Endothelial cell of umbilical vein (primary cell): ENCODE results near the gene EEF1AKMT1. TPM values are rescaled to one million over a fixed set of nuclear protein-coding genes. Genes with fewer than 3 reads are reported as not detected.

Experiments
- BruUV-seq: library from RNA; stranded (reverse); fragments of 400-500 nt; replicated peaks from 2 replicates; lab custom pipeline; 2021; lab: Mats Ljungman, UMichigan
- CTCF ChIA-PET: fragments of 300-600, 350-600 bp; sonication (Branson Sonifier 250); formaldehyde crosslinking; loops from one replicate; lab custom pipeline; 2021; ENCODE audit warnings: antibody characterized with exemption, inconsistent platforms; lab: Charles Lee
- POLR2A ChIA-PET: fragments of 300-600, 350-600 bp; sonication (Branson Sonifier 250); formaldehyde crosslinking; loops from one replicate; lab custom pipeline; 2021; ENCODE audit warnings: antibody characterized with exemption, inconsistent platforms; lab: Charles Lee
- DNase-seq: peaks from one replicate; pipeline ENCODE4 v3.0.0-alpha.2; 2011; ENCODE audit warnings: low read depth, low spot score
- FAIRE-seq: peaks from 2 replicates; lab custom pipeline; 2011; peaks lifted over from hg19 to GRCh38; lab: Jason Lieb, UNC
- H2AFZ ChIP-seq: 2 replicates; pipeline ENCODE4 v1.6.0; 2012; ENCODE audit warnings: low read depth, low read length, control low read depth, inconsistent platforms
- H3K27ac ChIP-seq: 2 replicates; pipeline ENCODE4 v1.5.1; 2011; ENCODE audit warnings: low read depth, mild to moderate bottlenecking, control low read depth, low read length, moderate library complexity; ENCODE audit not compliant: insufficient read depth
- H3K27me3 ChIP-seq, 2 experiments: 2 replicates each; pipeline versions ENCODE4 v1.6.0 to v1.6.1; 2011; ENCODE audit warnings: low read length in 2 of 2, mixed read lengths in 1 of 2; ENCODE audit not compliant: control insufficient read depth in 2 of 2, insufficient read depth in 2 of 2
- H3K36me3 ChIP-seq, 2 experiments: 2 replicates in 1 of 2; 3 replicates in 1 of 2; pipeline ENCODE4 v1.5.1; 2011; ENCODE audit warnings: low read length in 2 of 2, mild to moderate bottlenecking in 1 of 2, moderate library complexity in 1 of 2; ENCODE audit not compliant: control insufficient read depth in 2 of 2, insufficient read depth in 2 of 2; ENCODE audit errors: extremely low read depth in 1 of 2
- H3K4me1 ChIP-seq: 3 replicates; pipeline ENCODE4 v1.5.1; 2011; ENCODE audit warnings: mild to moderate bottlenecking, low read length; ENCODE audit not compliant: control insufficient read depth, insufficient read depth; ENCODE audit errors: extremely low read depth
- H3K4me2 ChIP-seq: 2 replicates; pipeline ENCODE4 v1.6.1; 2011; ENCODE audit warnings: low read length, control low read depth, mixed read lengths; ENCODE audit not compliant: insufficient read depth
- H3K4me3 ChIP-seq, 3 experiments: fragments of 200-600 bp in 1 of 3; sonication (generic), shearing (Covaris generic) in 1 of 3; replicated peaks in 1 of 3; 2 replicates each; pipeline ENCODE4 v1.5.1; 2011 to 2016; ENCODE audit warnings: control low read depth in 3 of 3, low read length in 3 of 3, mild to moderate bottlenecking in 2 of 3, inconsistent platforms in 1 of 3, low read depth in 1 of 3, moderate library complexity in 1 of 3; ENCODE audit not compliant: insufficient read depth in 1 of 3
- H3K79me2 ChIP-seq: 2 replicates; pipeline ENCODE4 v1.6.0; 2012; ENCODE audit warnings: low read length, inconsistent platforms; ENCODE audit not compliant: control insufficient read depth, insufficient read depth
- H3K9ac ChIP-seq: replicated peaks from 2 replicates; pipeline ENCODE3; 2011; ENCODE audit warnings: low read length, control low read depth; ENCODE audit not compliant: insufficient read depth; ENCODE audit errors: extremely low read depth
- H3K9me1 ChIP-seq: replicated peaks from 3 replicates; pipeline ENCODE4 v1.6.0; 2011; ENCODE audit warnings: mild to moderate bottlenecking, low read length; ENCODE audit not compliant: control insufficient read depth, insufficient read depth; ENCODE audit errors: extremely low read depth
- H3K9me3 ChIP-seq: replicated peaks from 2 replicates; pipeline ENCODE4 v1.5.1; 2012; ENCODE audit warnings: low read length, inconsistent platforms; ENCODE audit not compliant: control insufficient read depth, insufficient read depth
- H4K20me1 ChIP-seq: replicated peaks from 2 replicates; pipeline ENCODE3; 2011; ENCODE audit warnings: mild to moderate bottlenecking, low read length; ENCODE audit not compliant: control insufficient read depth, insufficient read depth; ENCODE audit errors: extremely low read depth
- CTCF ChIP-seq, 2 donors: IDR thresholded peaks; 1 replicate in 1 of 2; 2 replicates in 1 of 2; pipeline ENCODE4 v1.5.1; 2011; ENCODE audit warnings: low read length in 2 of 2, mild to moderate bottlenecking in 2 of 2, moderate library complexity in 2 of 2, control low read depth in 1 of 2, inconsistent platforms in 1 of 2, low read depth in 1 of 2; ENCODE audit not compliant: insufficient read depth in 1 of 2; ENCODE audit errors: extremely low read depth in 1 of 2
- EZH2 ChIP-seq: IDR thresholded peaks from 2 replicates; pipeline ENCODE4 v1.6.1; 2012; ENCODE audit warnings: borderline replicate concordance, low read depth, mild to moderate bottlenecking, moderate library complexity, low read length, inconsistent platforms; ENCODE audit not compliant: severe bottlenecking
- FOS ChIP-seq: IDR thresholded peaks from 2 replicates; pipeline ENCODE4 v1.6.1; 2011; ENCODE audit warnings: mild to moderate bottlenecking, low read length, moderate library complexity, borderline replicate concordance; ENCODE audit not compliant: insufficient read depth
- GATA2 ChIP-seq: IDR thresholded peaks from 2 replicates; pipeline ENCODE4 v1.7.0; 2011; ENCODE audit warnings: low read depth, mild to moderate bottlenecking, moderate library complexity, mixed read lengths, low read length; ENCODE audit not compliant: insufficient read length, insufficient read depth
- JUN ChIP-seq: IDR thresholded peaks from 2 replicates; pipeline ENCODE4 v1.6.1; 2011; ENCODE audit warnings: borderline replicate concordance, low read depth; ENCODE audit not compliant: insufficient read length, insufficient read depth
- MAX ChIP-seq: IDR thresholded peaks from 2 replicates; pipeline ENCODE4 v1.6.1; 2011; ENCODE audit not compliant: insufficient read depth, insufficient read length
- MYC ChIP-seq: IDR thresholded peaks from one replicate; pipeline ENCODE4 v1.6.1; 2011; ENCODE audit warnings: mild to moderate bottlenecking, low read depth, low read length
- POLR2A ChIP-seq: IDR thresholded peaks from 2 replicates; pipeline ENCODE4 v1.6.1; 2012; ENCODE audit warnings: low read depth, mild to moderate bottlenecking, control low read depth, low read length
- POLR2AphosphoS5 ChIP-seq: IDR thresholded peaks from 2 replicates; pipeline ENCODE4 v1.6.1; 2012; ENCODE audit warnings: low read depth, mild to moderate bottlenecking, control low read depth, low read length, moderate library complexity; ENCODE audit not compliant: insufficient read depth
- dilution Hi-C: fragments of 300-500 bp; cut with MboI; formaldehyde crosslinking; loops from one replicate; pipeline ENCODE4 v1.15.0; 2019; ENCODE audit warnings: low sequenced_read_pairs; ENCODE audit not compliant: extremely low pct_ligation_motif_present
- intact Hi-C: fragments of 100-400 bp; cut with micrococcal nuclease; formaldehyde crosslinking; loops from one replicate; pipeline ENCODE4 v1.10.0; 2022
- polyA plus RNA-seq, 4 experiments: library from polyadenylated mRNA; depleted of rRNA in 3 of 4; stranded (reverse) in 3 of 4; unstranded in 1 of 4; fragments of >200 nt; gene quantifications; 2 replicates each; pipeline versions ENCODE4 v1.2.1 to v1.2.3, GENCODE V29; 2011 to 2012; ENCODE audit warnings: missing spikeins in 1 of 4
- total RNA-seq: library from RNA; stranded (reverse); gene quantifications from 2 replicates; pipeline ENCODE4 v1.2.3, GENCODE V29; 2021

EEF1AKMT1 gene
- total and polyA plus RNA-seq, 2 donors (not counting 3 experiments of a cell fraction or from before 2014, with no cell fraction given): 9.0 to 11.1 TPM

DNA sequence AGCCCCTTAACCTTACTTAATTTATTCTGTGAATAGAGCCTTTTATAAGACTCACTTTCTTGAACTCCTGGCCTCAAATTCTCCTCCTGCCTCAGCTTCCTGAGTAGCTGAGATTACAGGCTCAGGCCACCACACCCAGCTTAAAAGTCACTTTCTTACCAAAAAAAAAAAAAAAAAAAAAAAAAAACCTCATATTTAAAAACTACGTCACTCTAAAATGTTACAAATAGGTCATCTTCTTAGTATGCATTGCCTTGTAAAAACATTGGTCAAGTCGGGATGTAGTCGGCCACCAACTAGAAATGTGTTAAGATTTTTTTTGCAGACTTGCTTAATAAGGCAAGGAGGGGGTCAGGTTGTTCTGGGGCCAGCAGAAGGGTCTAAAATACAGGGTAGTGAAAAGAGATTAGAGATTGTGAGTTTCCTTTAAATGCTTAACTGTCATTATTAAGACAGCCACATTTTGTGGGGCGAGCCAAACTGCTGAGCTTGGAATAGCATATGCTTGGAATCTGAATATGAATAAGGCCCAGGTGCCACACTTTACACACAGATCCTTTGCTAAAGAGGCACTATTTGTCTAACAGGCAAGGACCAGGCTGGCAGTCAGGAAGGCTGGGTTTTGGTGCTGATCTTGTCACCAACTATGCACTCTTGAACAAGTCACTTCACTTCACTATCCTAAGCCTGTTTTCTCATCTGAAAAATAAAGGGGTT is 86.7 kb downstream of the EEF1AKMT1 start:
- Histone ChIP-seq H2AFZ (no peak overlapping the region), H3K4me3 (no peak overlapping the region), H3K9me3 (no peaks in the 10 kb centered on the region), H3K27ac (no peak overlapping the region), H3K9me1 (no peaks in the 10 kb centered on the region), H3K4me2 (no peak overlapping the region), H3K4me1 (no peaks in the 10 kb centered on the region), H3K27me3 (no peaks in the 10 kb centered on the region), H3K36me3 (no peaks in the 10 kb centered on the region), H3K9ac (no peak overlapping the region), H4K20me1 (no peaks in the 10 kb centered on the region), H3K79me2 (no peaks in the 10 kb centered on the region)
- BruUV-seq: no TSS peak
- POLR2A ChIA-PET: no interaction called here
- DNase-seq: no peak
- TF ChIP-seq FOS: no peak
- no peak for TF ChIP-seq MYC
- TF ChIP-seq POLR2A: no peak
- no peak for TF ChIP-seq GATA2
- TF ChIP-seq CTCF (IDR thresholded peaks at IDR 0.05; ENCODE audit: extremely low read depth in 1 of 2, insufficient read depth in 1 of 2, low read depth in 1 of 2, low read length in 2 of 2): no peak
- no peak for TF ChIP-seq EZH2
- TF ChIP-seq POLR2AphosphoS5: no peak
- no peak for TF ChIP-seq MAX
- no peak for TF ChIP-seq JUN
- CTCF ChIA-PET: interaction anchor here (0.6 to 1.3 kb wide), 2 partner anchors 9 to 11 kb away, joined by 4 to 5 read pairs; no protein-coding TSS in a partner anchor
- FAIRE-seq: no peak
- intact Hi-C loops: no loop called here
- dilution Hi-C loops: no loop called here
